T-helper 2 cell (primary cell): ENCODE measurements around the gene HBE1.

Experiments
- DNase-seq, 5 experiments: peaks; one replicate each; pipeline versions ENCODE4 v3.0.0 to v3.0.0-alpha.2; 2012 to 2022

Gene HBE1

DNA sequence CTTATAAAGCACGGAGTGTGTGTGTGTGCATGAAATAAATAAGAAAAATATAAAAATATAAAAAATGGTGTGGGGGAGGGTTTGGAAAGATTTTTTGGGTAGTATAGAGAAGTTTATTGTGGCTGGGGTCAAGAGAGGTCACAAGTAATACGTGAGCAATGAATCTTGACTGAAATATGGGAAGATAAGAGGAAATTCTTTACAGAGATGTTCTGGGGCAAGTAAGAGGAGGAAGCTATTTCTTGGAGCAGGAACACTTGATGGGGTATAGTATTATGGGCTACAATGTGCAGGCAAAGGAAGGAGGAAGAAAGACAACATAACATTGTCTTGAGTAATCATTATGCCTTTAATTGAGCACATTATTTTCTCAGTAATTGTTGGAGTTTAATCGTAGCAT lies 37.6 kb downstream of the HBE1 start:
- no peak for DNase-seq

DNA sequence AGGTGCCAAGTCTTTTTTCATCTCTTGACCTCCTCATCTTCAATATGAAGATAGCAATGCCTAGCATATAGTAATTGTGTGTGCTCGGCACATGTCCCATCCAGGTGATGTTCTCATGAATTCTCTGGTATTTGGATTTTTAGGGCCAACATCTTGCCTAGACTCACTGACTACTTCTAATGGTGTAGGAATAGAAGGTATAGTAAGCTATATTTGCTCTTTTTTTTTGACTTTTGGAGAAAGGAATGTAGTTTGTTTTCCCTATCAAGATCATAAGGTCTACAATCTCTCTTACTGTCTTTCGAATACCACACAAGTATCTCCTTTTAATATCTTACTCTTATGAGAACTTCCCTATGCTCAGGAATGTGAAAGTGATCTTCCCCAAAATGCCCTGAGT lies 38.6 kb downstream of the HBE1 start:
- no peak for DNase-seq

DNA sequence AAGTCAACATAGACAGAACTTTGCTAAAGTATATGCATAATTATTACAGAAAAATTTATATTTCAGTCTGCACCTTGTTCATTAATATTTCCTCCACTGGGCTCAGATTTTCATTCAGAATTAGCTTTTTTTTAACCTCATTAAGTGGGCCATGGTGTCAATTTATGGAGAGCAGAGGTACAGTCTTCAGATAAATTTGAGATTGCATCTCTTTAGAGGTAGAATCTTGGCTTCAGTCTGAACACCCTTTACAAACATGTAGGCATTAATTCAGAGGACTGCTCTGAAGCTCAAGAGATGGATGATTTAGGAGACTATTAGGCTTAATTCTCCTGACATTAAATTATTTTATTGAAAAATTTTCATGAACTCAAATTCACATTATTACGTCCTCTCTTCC lies 39.5 kb downstream of the HBE1 start:
- no peak for DNase-seq

- DNase-seq = no peak
Measured at GRCh38 chr11:5229796-5230195, 39.9 kb downstream of the HBE1 start.

DNA sequence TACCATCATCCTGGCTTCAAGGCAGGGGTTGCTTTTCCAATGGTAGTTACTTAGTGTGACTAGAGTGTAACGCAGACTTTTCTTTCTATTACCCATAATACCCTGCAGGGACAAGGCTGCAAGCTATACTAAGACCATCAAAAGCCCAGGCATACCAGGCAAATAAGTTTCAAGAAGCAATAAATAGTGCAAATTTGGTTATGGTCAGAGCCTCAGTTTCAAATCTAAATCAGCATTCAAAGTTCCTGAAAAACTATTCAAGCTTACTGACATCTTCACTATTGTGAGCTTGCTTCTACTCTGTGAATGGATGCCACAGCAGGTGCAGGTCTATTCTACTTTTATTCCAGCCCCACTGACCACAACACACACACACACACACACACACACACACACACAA lies 40.4 kb downstream of the HBE1 start:
- no peak for DNase-seq

DNA sequence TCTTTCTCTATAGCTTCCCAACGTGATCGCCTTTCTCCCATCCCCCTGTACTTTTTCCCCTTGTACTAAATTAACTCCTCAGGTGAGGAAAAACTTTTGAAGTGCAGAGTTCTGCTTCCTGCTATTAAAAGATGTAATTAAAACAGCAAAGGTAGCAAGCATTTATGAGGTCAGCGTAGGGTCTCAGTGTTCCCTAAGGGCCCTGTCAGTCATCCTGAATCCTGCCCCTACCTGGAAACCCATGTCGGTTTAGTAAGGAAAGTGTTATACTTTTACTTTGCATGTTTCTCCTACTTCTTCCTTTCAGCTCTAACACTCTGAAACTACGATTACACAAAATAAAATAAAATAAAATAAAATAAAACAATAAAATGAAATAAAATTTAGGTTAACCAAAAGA lies 41.6 kb downstream of the HBE1 start:
- no peak for DNase-seq

DNA sequence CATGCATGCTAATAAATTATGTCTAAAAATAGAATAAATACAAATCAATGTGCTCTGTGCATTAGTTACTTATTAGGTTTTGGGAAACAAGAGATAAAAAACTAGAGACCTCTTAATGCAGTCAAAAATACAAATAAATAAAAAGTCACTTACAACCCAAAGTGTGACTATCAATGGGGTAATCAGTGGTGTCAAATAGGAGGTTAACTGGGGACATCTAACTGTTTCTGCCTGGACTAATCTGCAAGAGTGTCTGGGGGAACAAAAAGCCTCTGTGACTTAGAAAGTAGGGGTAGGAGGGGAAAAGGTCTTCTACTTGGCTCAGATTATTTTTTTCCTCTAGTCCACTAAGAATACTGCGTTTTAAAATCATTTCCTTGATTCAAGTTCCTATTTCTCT lies 42.1 kb downstream of the HBE1 start:
- no peak for DNase-seq

GRCh38 chr11:5226732-5227310 lies 42.9 kb downstream of the HBE1 start, which contains the start of gene HBB:
Gene HBB (minus strand): TSS chr11:5227071. CDS start chr11:5227021, 50 bp downstream.
- DNase-seq = no peak

- no peak for DNase-seq
Measured at GRCh38 chr11:5225480-5225871, 44.3 kb downstream of the HBE1 start.

DNA sequence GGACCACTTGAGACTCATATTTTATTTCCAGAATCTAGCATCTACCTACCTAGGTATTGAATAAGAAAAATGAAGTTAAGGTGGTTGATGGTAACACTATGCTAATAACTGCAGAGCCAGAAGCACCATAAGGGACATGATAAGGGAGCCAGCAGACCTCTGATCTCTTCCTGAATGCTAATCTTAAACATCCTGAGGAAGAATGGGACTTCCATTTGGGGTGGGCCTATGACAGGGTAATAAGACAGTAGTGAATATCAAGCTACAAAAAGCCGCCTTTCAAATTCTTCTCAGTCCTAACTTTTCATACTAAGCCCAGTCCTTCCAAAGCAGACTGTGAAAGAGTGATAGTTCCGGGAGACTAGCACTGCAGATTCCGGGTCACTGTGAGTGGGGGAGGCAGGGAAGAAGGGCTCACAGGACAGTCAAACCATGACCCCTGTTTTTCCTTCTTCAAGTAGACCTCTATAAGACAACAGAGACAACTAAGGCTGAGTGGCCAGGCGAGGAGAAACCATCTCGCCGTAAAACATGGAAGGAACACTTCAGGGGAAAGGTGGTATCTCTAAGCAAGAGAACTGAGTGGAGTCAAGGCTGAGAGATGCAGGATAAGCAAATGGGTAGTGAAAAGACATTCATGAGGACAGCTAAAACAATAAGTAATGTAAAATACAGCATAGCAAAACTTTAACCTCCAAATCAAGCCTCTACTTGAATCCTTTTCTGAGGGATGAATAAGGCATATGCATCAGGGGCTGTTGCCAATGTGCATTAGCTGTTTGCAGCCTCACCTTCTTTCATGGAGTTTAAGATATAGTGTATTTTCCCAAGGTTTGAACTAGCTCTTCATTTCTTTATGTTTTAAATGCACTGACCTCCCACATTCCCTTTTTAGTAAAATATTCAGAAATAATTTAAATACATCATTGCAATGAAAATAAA lies 44.9 kb downstream of the HBE1 start:
- DNase-seq = no peak

DNA sequence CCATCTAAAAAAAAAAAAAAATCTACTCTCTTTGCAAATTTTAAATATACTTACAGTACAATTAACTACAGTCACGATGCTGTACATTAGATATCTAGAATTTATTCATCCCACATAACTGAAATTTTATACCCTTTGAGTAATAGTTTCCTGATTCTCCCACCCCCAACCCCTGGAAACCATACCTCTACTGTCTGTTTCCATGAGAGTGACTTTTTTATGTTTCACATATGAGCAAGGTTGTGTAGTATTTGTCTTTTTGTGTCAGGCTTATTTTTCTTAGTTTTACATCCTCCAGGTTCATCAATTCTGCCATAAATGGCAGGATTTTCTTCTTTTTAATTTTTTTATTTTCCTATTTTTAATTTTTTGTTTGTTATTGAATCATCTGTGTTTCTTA lies 46.1 kb downstream of the HBE1 start:
- DNase-seq = no peak

GRCh38 chr11:5223146-5223545 lies 46.6 kb downstream of the HBE1 start:
- no peak for DNase-seq
